Left lung (tissue), 10 donors: ENCODE results near the gene MARVELD1. TPM values are rescaled to one million over a fixed set of nuclear protein-coding genes. Genes with fewer than 3 reads are reported as not detected.

Source experiments
- ATAC-seq: fragments of 200-7000 bp; cut with Tn5 transposase; one replicate; pipeline ENCODE4 v1.9.1; 2020; ENCODE audit warnings: moderate library complexity
- DNase-seq, 4 donors: peaks; one replicate each; pipeline ENCODE4 v3.0.0-alpha.2; 2013 to 2020
- H3K27ac ChIP-seq, 2 donors: fragments of 200-600 bp; sonication (generic) in 1 of 2; one replicate each; pipeline versions ENCODE4 v1.5.0 to v1.8.0; 2020 to 2021
- H3K27me3 ChIP-seq, 2 donors: fragments of 200-600 bp; sonication (generic) in 1 of 2; one replicate each; pipeline versions ENCODE4 v1.5.0 to v1.8.0; 2020 to 2021
- H3K36me3 ChIP-seq, 2 donors: fragments of 200-600 bp; sonication (generic) in 1 of 2; one replicate each; pipeline versions ENCODE4 v1.5.0 to v1.8.0; 2020 to 2021
- H3K4me1 ChIP-seq, 2 donors: fragments of 200-600 bp; one replicate each; pipeline ENCODE4 v1.8.0; 2021
- H3K4me3 ChIP-seq, 2 donors: fragments of 200-600 bp; sonication (generic) in 1 of 2; one replicate each; pipeline versions ENCODE4 v1.5.0 to v1.8.0; 2020 to 2021; ENCODE audit warnings: mild to moderate bottlenecking in 1 of 2
- H3K9me3 ChIP-seq, 2 donors: fragments of 200-600 bp; sonication (generic) in 1 of 2; one replicate each; pipeline versions ENCODE4 v1.5.0 to v1.8.0; 2020 to 2021
- intact Hi-C, 2 donors: fragments of 100-400 bp; cut with DNase I; formaldehyde crosslinking; loops; one replicate each; pipeline versions ENCODE4 v1.11.2 to v1.14.2; 2022
- polyA plus RNA-seq, 6 donors: library from polyadenylated mRNA; unstranded; fragments of 120-200 nt; gene quantifications; one replicate each; pipeline ENCODE4 v1.2.1, GENCODE V29; 2013; ENCODE audit not compliant: insufficient read length in 6 of 6
- total RNA-seq, 2 donors: library from RNA; stranded (reverse); fragmentation: NEBNext Ultra II Directional; extraction: Animal tissue kit (Norgen Biotek cat#: 25700); gene quantifications; one replicate each; pipeline ENCODE4 v1.2.1, GENCODE V29; 2021
- TF ChIP-seq, protein P1 (sequence below), 2 donors: fragments of 200-600 bp; sonication (generic) in 1 of 2; IDR thresholded peaks; one replicate each; pipeline versions ENCODE4 v1.5.0 to v1.8.0; 2021; ENCODE audit warnings: antibody characterized with exemption in 2 of 2
- donor health status: DM: no; HTN: yes; CAD: no.
- donor health status: DM: no; HTN: no; CAD: no.

The MARVELD1 gene
- total and polyA plus RNA-seq, 8 donors = 48.1 to 66.9 (median 57.5) TPM

DNA sequence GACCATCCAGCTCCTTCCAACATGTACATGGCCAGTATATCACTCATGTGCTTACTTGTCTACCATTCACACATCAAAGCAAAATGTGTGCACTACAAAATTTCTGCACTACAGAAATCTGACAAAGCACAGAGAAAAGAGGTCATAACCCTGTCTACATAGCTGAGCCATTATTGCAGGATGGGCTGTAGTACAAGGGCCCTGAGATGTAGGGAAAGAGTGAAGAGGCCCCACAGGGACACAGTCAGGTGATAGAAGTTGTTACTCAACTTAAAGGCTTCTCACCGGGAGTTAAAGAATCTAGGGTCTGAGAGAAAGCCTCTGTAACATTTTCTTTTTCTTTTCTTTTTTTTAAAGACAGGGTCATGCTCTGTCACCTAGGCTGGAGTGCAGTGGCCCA, 44.0 kb upstream of the MARVELD1 start:
- no peak overlapping the region for H3K4me3 ChIP-seq
- peaks cover 0 to 95% of the 10 kb centered on the region in 2 donors for H3K36me3 ChIP-seq
- H3K27ac ChIP-seq = no peak overlapping the region
- TF ChIP-seq, protein P1, sequence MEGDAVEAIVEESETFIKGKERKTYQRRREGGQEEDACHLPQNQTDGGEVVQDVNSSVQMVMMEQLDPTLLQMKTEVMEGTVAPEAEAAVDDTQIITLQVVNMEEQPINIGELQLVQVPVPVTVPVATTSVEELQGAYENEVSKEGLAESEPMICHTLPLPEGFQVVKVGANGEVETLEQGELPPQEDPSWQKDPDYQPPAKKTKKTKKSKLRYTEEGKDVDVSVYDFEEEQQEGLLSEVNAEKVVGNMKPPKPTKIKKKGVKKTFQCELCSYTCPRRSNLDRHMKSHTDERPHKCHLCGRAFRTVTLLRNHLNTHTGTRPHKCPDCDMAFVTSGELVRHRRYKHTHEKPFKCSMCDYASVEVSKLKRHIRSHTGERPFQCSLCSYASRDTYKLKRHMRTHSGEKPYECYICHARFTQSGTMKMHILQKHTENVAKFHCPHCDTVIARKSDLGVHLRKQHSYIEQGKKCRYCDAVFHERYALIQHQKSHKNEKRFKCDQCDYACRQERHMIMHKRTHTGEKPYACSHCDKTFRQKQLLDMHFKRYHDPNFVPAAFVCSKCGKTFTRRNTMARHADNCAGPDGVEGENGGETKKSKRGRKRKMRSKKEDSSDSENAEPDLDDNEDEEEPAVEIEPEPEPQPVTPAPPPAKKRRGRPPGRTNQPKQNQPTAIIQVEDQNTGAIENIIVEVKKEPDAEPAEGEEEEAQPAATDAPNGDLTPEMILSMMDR (IDR thresholded peaks at IDR 0.05) = no peak
- DNase-seq (no peak), ATAC-seq (no peak)
- intact Hi-C loops = no loop called here
- H3K4me1 ChIP-seq = no peaks in the 10 kb centered on the region
- no peaks in the 10 kb centered on the region for H3K9me3 ChIP-seq
- H3K27me3 ChIP-seq = no peaks in the 10 kb centered on the region

DNA sequence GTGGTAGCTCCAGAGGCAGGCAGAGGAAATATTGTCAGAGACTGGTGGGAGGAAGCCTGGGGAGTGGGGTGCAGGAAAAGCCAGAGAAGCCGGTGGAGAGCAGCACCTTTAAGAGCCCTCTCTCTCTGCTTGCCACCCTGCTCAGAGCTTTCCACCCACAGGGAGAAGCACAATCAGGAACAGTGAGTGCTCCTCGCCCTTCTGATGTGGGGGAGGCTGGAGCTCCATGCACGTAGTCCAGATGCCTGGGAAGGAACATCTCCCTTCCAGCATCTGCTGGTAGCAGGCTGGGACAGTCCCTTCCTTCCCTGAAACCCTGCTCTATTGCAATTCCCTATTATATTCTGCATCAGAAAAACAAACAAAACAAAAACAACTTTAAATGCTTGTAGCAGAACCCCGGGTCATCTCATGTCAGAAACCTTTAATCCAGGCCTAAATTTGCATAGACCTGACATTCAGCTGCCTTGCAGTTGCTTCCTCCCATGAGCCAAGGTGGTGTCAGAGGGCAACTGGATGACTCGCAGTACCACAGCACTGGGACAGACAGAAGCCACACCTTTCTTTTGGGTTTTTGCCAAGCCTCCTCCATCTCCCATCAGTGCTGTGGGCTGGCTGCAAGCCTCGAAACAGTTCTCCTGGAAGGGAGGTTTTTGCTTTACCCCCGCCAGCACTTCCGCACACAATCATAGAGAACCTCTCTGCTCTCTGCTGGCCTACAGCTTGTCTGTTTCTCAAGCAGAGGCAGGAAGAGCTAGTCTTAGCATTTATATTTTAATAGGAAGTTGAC, 39.6 kb upstream of the MARVELD1 start:
- no peak for ATAC-seq
- Histone ChIP-seq H3K9me3 (no peaks in the 10 kb centered on the region), H3K4me3 (no peak overlapping the region), H3K36me3 (peaks cover 0 to 82% of the 10 kb centered on the region in 2 donors), H3K27ac (no peak overlapping the region), H3K27me3 (no peaks in the 10 kb centered on the region), H3K4me1 (peaks cover 0 to 4% of the 10 kb centered on the region in 2 donors)
- no peak for DNase-seq
- TF ChIP-seq, protein P1 (IDR thresholded peaks at IDR 0.05) = no peak
- intact Hi-C loops = loop anchor here in 1 of 2 donors (10.0 kb wide), 1 partner anchor 61 kb away; the partner anchor contains the start of gene ZFYVE27

DNA sequence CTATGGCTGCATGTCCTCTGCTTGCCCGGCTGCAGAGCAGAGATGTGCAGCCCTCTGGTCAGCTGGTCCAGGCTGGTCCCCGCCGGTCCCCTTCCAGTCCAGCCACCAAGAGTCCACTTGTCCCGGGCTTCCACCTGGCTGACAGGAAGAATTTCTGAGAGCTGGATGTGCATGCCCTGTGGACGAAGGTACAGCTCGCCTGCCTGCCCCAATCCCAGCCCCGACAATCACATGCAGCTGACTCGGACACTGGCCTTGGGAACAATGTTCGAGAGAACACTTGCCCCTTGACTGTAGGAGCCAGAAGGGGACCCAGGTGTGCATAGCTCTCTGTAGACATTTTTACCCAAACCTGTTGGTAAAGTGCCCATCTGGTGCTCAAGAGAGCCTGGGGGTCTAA, 38.3 kb upstream of the MARVELD1 start:
- Histone ChIP-seq H3K4me3 (no peak overlapping the region), H3K36me3 (peaks cover 0 to 77% of the 10 kb centered on the region in 2 donors), H3K4me1 (peaks cover 0 to 4% of the 10 kb centered on the region in 2 donors), H3K27me3 (no peaks in the 10 kb centered on the region), H3K9me3 (no peaks in the 10 kb centered on the region), H3K27ac (no peak overlapping the region)
- DNase-seq = no peak
- TF ChIP-seq, protein P1 (IDR thresholded peaks at IDR 0.05) = no peak
- ATAC-seq = no peak
- intact Hi-C loops = loop anchor here in 1 of 2 donors (10.0 kb wide), 1 partner anchor 60 kb away; the partner anchor contains the start of gene ZFYVE27

DNA sequence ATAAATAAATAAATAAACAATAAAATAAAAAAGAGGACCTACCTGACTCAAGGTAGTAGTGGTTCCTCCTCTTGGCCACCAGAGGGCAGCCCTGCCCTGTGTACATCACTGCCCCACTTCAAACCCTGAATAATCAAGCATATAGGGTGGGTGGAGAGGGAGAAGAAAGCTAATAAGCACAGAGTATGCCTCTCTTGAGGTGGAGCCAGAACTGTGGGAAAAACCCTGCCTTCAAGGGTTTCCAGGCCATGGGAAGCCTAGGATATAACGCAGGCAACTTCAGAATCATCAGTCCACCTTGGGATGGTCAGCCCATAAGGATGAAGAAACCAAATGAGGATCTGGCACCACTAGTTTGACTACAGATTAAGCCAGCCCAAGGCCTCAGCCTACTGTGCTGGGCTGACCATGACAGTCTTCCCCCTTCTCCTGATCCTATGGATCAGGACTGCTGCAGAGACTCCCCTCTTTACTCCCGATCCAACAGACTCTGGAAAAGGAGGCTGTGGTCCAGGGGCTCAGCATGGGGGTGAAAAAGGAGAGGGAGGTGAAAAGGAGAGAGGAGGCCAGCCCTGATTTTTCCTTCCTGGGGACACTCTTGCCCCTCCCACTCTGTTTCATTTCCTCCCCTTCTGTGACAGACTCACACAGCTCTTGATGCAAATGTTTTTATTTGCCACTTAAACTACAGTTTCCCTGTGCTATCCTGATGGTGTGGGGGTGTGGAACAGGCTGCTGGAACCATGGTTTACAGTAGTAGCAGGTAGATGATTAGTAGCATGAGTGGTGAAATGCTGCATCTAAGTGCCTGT, 36.6 kb upstream of the MARVELD1 start:
- Histone ChIP-seq H3K27ac (no peak overlapping the region), H3K9me3 (no peaks in the 10 kb centered on the region), H3K4me1 (peaks cover 0 to 4% of the 10 kb centered on the region in 2 donors), H3K27me3 (no peaks in the 10 kb centered on the region), H3K4me3 (no peak overlapping the region), H3K36me3 (peaks cover 0 to 60% of the 10 kb centered on the region in 2 donors)
- peak in 1 of 4 donors; percentile 61 for DNase-seq
- ATAC-seq = peak; percentile 92
- intact Hi-C loops = loop anchor here in 1 of 2 donors (10.0 kb wide), 1 partner anchor 58 kb away; the partner anchor contains the start of gene ZFYVE27
- TF ChIP-seq, protein P1 (IDR thresholded peaks at IDR 0.05) = peak; percentile 83 to 87
